H1 (cell line): Measurements from ENCODE around the gene BNIP5. TPM values are rescaled to one million over a fixed set of nuclear protein-coding genes. Genes with fewer than 3 reads are reported as not detected.

ENCODE experiments used
- CTCF ChIA-PET: fragments of 300-600 bp; sonication (Branson Sonifier 250); formaldehyde crosslinking; loops from one replicate; lab custom pipeline; 2021; ENCODE audit not compliant: partially characterized antibody; lab: Charles Lee
- POLR2A ChIA-PET: fragments of 300-600 bp; sonication (Branson Sonifier 250); formaldehyde crosslinking; loops from one replicate; lab custom pipeline; 2021; ENCODE audit warnings: inconsistent platforms; ENCODE audit not compliant: partially characterized antibody; lab: Charles Lee
- DNase-seq, 2 experiments: peaks; one replicate each; pipeline versions ENCODE4 v3.0.0 to v3.0.0-alpha.2; 2010 to 2022; ENCODE audit warnings: low spot score in 2 of 2, low read depth in 1 of 2, mixed read lengths in 1 of 2
- FAIRE-seq: peaks from 2 replicates; lab custom pipeline; 2011; peaks lifted over from hg19 to GRCh38; lab: Jason Lieb, UNC
- H2AFZ ChIP-seq: 2 replicates; pipeline ENCODE4 v1.8.1; 2012; ENCODE audit warnings: low read length, inconsistent platforms
- H2AK5ac ChIP-seq: 2 replicates; pipeline ENCODE4 v1.6.1; 2013; ENCODE audit warnings: low read depth, low read length
- H2BK120ac ChIP-seq: replicated peaks from 2 replicates; pipeline ENCODE3; 2013; ENCODE audit warnings: low read depth, low read length, inconsistent platforms
- H2BK12ac ChIP-seq: 2 replicates; pipeline ENCODE4 v1.6.1; 2013; ENCODE audit warnings: low read depth, low read length
- H2BK15ac ChIP-seq: 2 replicates; pipeline ENCODE4 v1.6.1; 2013; ENCODE audit warnings: low read length
- H2BK20ac ChIP-seq: 2 replicates; pipeline ENCODE4 v1.6.1; 2013; ENCODE audit warnings: low read length
- H2BK5ac ChIP-seq: 2 replicates; pipeline ENCODE4 v1.6.1; 2013; ENCODE audit warnings: low read depth, low read length
- H3K14ac ChIP-seq: 2 replicates; pipeline ENCODE4 v1.6.1; 2013; ENCODE audit warnings: inconsistent platforms; ENCODE audit not compliant: insufficient read length
- H3K18ac ChIP-seq: 2 replicates; pipeline ENCODE4 v1.6.1; 2013; ENCODE audit warnings: low read length; ENCODE audit errors: extremely low read depth
- H3K23ac ChIP-seq: 2 replicates; pipeline ENCODE4 v1.6.1; 2013; ENCODE audit warnings: inconsistent platforms; ENCODE audit not compliant: insufficient read length
- H3K23me2 ChIP-seq: 2 replicates; pipeline ENCODE4 v1.6.1; 2013; ENCODE audit warnings: low read depth, low read length
- H3K27ac ChIP-seq: 2 replicates; pipeline ENCODE4 v1.6.1; 2011; ENCODE audit warnings: low read depth, low read length, inconsistent platforms
- H3K27me3 ChIP-seq, 4 experiments: replicated peaks in 1 of 4; 1 replicate in 1 of 4; 2 replicates in 3 of 4; pipeline versions ENCODE4 v1.6.1 to v1.8.1; 2011 to 2013; ENCODE audit warnings: low read length in 3 of 4, mild to moderate bottlenecking in 3 of 4, inconsistent platforms in 2 of 4, mixed read lengths in 2 of 4, moderate library complexity in 1 of 4; ENCODE audit not compliant: control insufficient read depth in 3 of 4, insufficient read depth in 3 of 4; ENCODE audit errors: extremely low read depth in 1 of 4
- H3K36me3 ChIP-seq, 4 experiments: 2 replicates each; pipeline versions ENCODE4 v1.6.1 to v1.8.1; 2011 to 2013; ENCODE audit warnings: mild to moderate bottlenecking in 4 of 4, low read length in 3 of 4, moderate library complexity in 2 of 4, control low read depth in 1 of 4, inconsistent platforms in 1 of 4; ENCODE audit not compliant: insufficient read depth in 4 of 4, control insufficient read depth in 2 of 4
- H3K4ac ChIP-seq: replicated peaks from 2 replicates; pipeline ENCODE3; 2013; ENCODE audit warnings: low read length, low read depth, mixed read lengths, inconsistent platforms; ENCODE audit not compliant: insufficient read length
- H3K4me1 ChIP-seq, 4 experiments: replicated peaks in 1 of 4; 1 replicate in 1 of 4; 2 replicates in 3 of 4; pipeline versions ENCODE4 v1.6.1 to v1.8.1; 2011 to 2013; ENCODE audit warnings: low read length in 3 of 4, inconsistent platforms in 2 of 4, mixed read lengths in 1 of 4; ENCODE audit not compliant: insufficient read depth in 4 of 4, control insufficient read depth in 3 of 4
- H3K4me2 ChIP-seq, 2 experiments: 2 replicates each; pipeline versions ENCODE4 v1.6.1 to v1.8.1; 2011 to 2013; ENCODE audit warnings: low read depth in 2 of 2, low read length in 2 of 2, control low read depth in 1 of 2, inconsistent platforms in 1 of 2, mild to moderate bottlenecking in 1 of 2; ENCODE audit not compliant: insufficient read depth in 1 of 2
- H3K4me3 ChIP-seq, 4 experiments: fragments of 200-600, 300-600 bp in 1 of 4; sonication (generic), shearing (Covaris generic), sonication (Bioruptor Twin) in 1 of 4; 2 replicates each; pipeline versions ENCODE4 v1.5.1 to v1.8.1; 2011 to 2016; ENCODE audit warnings: low read length in 4 of 4, low read depth in 3 of 4, control low read depth in 2 of 4, inconsistent platforms in 2 of 4, mild to moderate bottlenecking in 2 of 4, mixed read lengths in 1 of 4, moderate library complexity in 1 of 4; ENCODE audit not compliant: insufficient read depth in 2 of 4; ENCODE audit errors: extremely low read depth in 1 of 4
- H3K56ac ChIP-seq: replicated peaks from 2 replicates; pipeline ENCODE3; 2013; ENCODE audit warnings: low read depth, mild to moderate bottlenecking, mixed read lengths, low read length, inconsistent platforms; ENCODE audit not compliant: insufficient read length
- H3K79me1 ChIP-seq: 2 replicates; pipeline ENCODE4 v1.6.1; 2013; ENCODE audit warnings: low read depth, low read length, control low read depth
- H3K79me2 ChIP-seq, 2 experiments: 2 replicates each; pipeline versions ENCODE4 v1.6.1 to v1.8.1; 2012 to 2013; ENCODE audit warnings: low read length in 2 of 2, mild to moderate bottlenecking in 2 of 2, inconsistent platforms in 1 of 2; ENCODE audit not compliant: insufficient read depth in 2 of 2, control insufficient read depth in 1 of 2
- H3K9ac ChIP-seq, 4 experiments: replicated peaks in 1 of 4; 1 replicate in 1 of 4; 2 replicates in 3 of 4; pipeline versions ENCODE4 v1.6.1 to v1.8.1; 2011 to 2013; ENCODE audit warnings: low read depth in 3 of 4, low read length in 3 of 4, control low read depth in 2 of 4, mild to moderate bottlenecking in 2 of 4, moderate library complexity in 2 of 4, inconsistent platforms in 1 of 4; ENCODE audit errors: extremely low read depth in 1 of 4
- H3K9me3 ChIP-seq, 2 experiments: 2 replicates each; pipeline versions ENCODE4 v1.6.1 to v1.8.1; 2012 to 2013; ENCODE audit warnings: mild to moderate bottlenecking in 2 of 2, moderate library complexity in 2 of 2, control low read depth in 1 of 2, inconsistent platforms in 1 of 2, low read depth in 1 of 2, low read length in 1 of 2, mixed read lengths in 1 of 2; ENCODE audit not compliant: insufficient read depth in 2 of 2
- H4K20me1 ChIP-seq, 2 experiments: replicated peaks in 1 of 2; 2 replicates each; pipeline versions ENCODE3 to v1.8.1; 2011 to 2013; ENCODE audit warnings: inconsistent platforms in 2 of 2, low read length in 2 of 2, mild to moderate bottlenecking in 1 of 2; ENCODE audit not compliant: insufficient read depth in 2 of 2, control insufficient read depth in 1 of 2
- H4K5ac ChIP-seq: 2 replicates; pipeline ENCODE4 v1.6.1; 2013; ENCODE audit warnings: low read length, low read depth, mixed read lengths, inconsistent platforms; ENCODE audit not compliant: insufficient read length
- H4K8ac ChIP-seq: 2 replicates; pipeline ENCODE4 v1.8.0; 2013; ENCODE audit warnings: mild to moderate bottlenecking, moderate library complexity, low read length, inconsistent platforms; ENCODE audit not compliant: insufficient read depth; ENCODE audit errors: extremely low read depth
- H4K91ac ChIP-seq: replicated peaks from 2 replicates; pipeline ENCODE3; 2013; ENCODE audit warnings: low read length, mixed read lengths, inconsistent platforms; ENCODE audit not compliant: insufficient read length
- GABPA ChIP-seq: IDR thresholded peaks from 2 replicates; pipeline ENCODE4 v1.6.1; 2011; ENCODE audit warnings: mild to moderate bottlenecking, low read length, moderate library complexity, borderline replicate concordance; ENCODE audit not compliant: insufficient read depth
- KDM5A ChIP-seq: fragments of 200-600 bp; IDR thresholded peaks from 2 replicates; pipeline ENCODE4 v1.7.1; 2012; ENCODE audit warnings: mild to moderate bottlenecking, low read length, inconsistent platforms, mixed read lengths
- MAFK ChIP-seq: IDR thresholded peaks from 2 replicates; pipeline ENCODE4 v1.6.1; 2012; ENCODE audit warnings: low read depth, mild to moderate bottlenecking, improper control_type of control experiment, low read length
- POLR2AphosphoS5 ChIP-seq: IDR thresholded peaks from 2 replicates; pipeline ENCODE4 v1.6.1; 2011; ENCODE audit warnings: low read depth, low read length
- RBBP5 ChIP-seq: IDR thresholded peaks from 2 replicates; pipeline ENCODE4 v1.7.1; 2012; ENCODE audit warnings: low read depth, mild to moderate bottlenecking, inconsistent platforms, low read length, moderate library complexity, borderline replicate concordance
- SP2 ChIP-seq: IDR thresholded peaks from 2 replicates; pipeline ENCODE4 v1.6.1; 2012; ENCODE audit warnings: mild to moderate bottlenecking, low read length, inconsistent platforms
- TBP ChIP-seq: IDR thresholded peaks from 2 replicates; pipeline ENCODE4 v1.6.1; 2011; ENCODE audit warnings: low read depth, low read length, improper control_type of control experiment
- WGBS, 2 experiments: shearing (Covaris generic) in 1 of 2; methylation state at CpG; one replicate each; pipeline versions ENCODE4 v1.1.6 to v1.1.7; 2013 to 2015; ENCODE audit warnings: low lambda C conversion rate in 2 of 2, mixed read lengths in 2 of 2, inconsistent platforms in 1 of 2, low coverage in 1 of 2, missing lambda C conversion rate in 1 of 2; ENCODE audit not compliant: insufficient replicate concordance in 2 of 2, insufficient coverage in 1 of 2, insufficient read length in 1 of 2; ENCODE audit errors: extremely low coverage in 1 of 2, missing lambda C conversion rate in 1 of 2; 5-methylcytosine and 5-hydroxymethylcytosine counted together
- polyA plus RNA-seq, 7 experiments: library from polyadenylated mRNA; depleted of rRNA in 3 of 7; stranded (reverse) in 5 of 7; unstranded in 2 of 7; fragments of >200 nt in 5 of 7; fragments of 200-250 nt in 2 of 7; gene quantifications; 1 replicate in 5 of 7; 2 replicates in 1 of 7; 4 replicates in 1 of 7; pipeline versions ENCODE4 v1.2.1 to v1.2.3, GENCODE V29; 2011 to 2013; ENCODE audit warnings: missing spikeins in 2 of 7, mixed read lengths in 2 of 7
- total RNA-seq: library from RNA; stranded (reverse); fragmentation: NEBNext Ultra II Directional; extraction: Animal tissue kit (Norgen Biotek cat#: 25700); gene quantifications from 2 replicates; pipeline ENCODE4 v1.2.1, GENCODE V29; 2021

Gene BNIP5
- total and polyA plus RNA-seq, 2 of the 8 experiments (the other 6 are each of a cell fraction or from before 2014, with no cell fraction given), result not detected

- FAIRE-seq, result no peak
- no peak overlapping the region for H2BK120ac ChIP-seq
- CTCF ChIA-PET, result interaction anchor here (0.9 to 3.6 kb wide), 5 partner anchors 9 to 76 kb away, joined by 3 to 23 read pairs (median 4); no protein-coding TSS in a partner anchor
These were observed 31.1 kb upstream of the BNIP5 start for GRCh38 chr6:36367743-36368142.

More at GRCh38 chr6:36367743-36368142, 31.1 kb upstream of the BNIP5 start:
- Histone ChIP-seq H3K4me3 (no peak overlapping the region), H3K79me1 (no peaks in the 10 kb centered on the region), H3K27ac (no peak overlapping the region), H3K4ac (no peak overlapping the region), H3K4me2 (no peak overlapping the region), H3K23ac (no peak overlapping the region), H4K91ac (no peak overlapping the region), H2BK5ac (no peak overlapping the region), H4K8ac (no peak overlapping the region), H3K36me3 (no peaks in the 10 kb centered on the region), H3K79me2 (no peaks in the 10 kb centered on the region), H2BK12ac (no peak overlapping the region), H2AFZ (no peak overlapping the region), H3K56ac (no peak overlapping the region), H2AK5ac (no peak overlapping the region), H3K23me2 (no peaks in the 10 kb centered on the region; the same call in 1 of the 2 replicates), H3K27me3 (no peaks in the 10 kb centered on the region), H4K5ac (no peak overlapping the region), H4K20me1 (no peaks in the 10 kb centered on the region), H3K9ac (no peak overlapping the region; a peak in 1 of 7 replicates), H3K14ac (no peak overlapping the region), H3K9me3 (no peaks in the 10 kb centered on the region), H2BK15ac (no peak overlapping the region), H3K4me1 (peaks cover 0 to 3% (median 0%) of the 10 kb centered on the region in 4 experiments; a peak in 1 of 7 replicates), H2BK20ac (no peak overlapping the region), H3K18ac (no peak overlapping the region)
- POLR2A ChIA-PET, result interaction anchor here (1.2 kb wide), 1 partner anchor 22 kb away, joined by 3 read pairs; no protein-coding TSS in a partner anchor
- TF ChIP-seq KDM5A (no peak), SP2 (no peak), MAFK (no peak), POLR2AphosphoS5 (no peak), RBBP5 (no peak), GABPA (no peak), TBP (no peak)
- no peak for DNase-seq
- 86% methylated on average over 3 of the region's 3 CpGs; no CpG with 5 or more reads in 1 of the 2 experiments for WGBS, 2 experiments
